ENCODE data around the gene GNAI3.

GNAI3 gene

DNA sequence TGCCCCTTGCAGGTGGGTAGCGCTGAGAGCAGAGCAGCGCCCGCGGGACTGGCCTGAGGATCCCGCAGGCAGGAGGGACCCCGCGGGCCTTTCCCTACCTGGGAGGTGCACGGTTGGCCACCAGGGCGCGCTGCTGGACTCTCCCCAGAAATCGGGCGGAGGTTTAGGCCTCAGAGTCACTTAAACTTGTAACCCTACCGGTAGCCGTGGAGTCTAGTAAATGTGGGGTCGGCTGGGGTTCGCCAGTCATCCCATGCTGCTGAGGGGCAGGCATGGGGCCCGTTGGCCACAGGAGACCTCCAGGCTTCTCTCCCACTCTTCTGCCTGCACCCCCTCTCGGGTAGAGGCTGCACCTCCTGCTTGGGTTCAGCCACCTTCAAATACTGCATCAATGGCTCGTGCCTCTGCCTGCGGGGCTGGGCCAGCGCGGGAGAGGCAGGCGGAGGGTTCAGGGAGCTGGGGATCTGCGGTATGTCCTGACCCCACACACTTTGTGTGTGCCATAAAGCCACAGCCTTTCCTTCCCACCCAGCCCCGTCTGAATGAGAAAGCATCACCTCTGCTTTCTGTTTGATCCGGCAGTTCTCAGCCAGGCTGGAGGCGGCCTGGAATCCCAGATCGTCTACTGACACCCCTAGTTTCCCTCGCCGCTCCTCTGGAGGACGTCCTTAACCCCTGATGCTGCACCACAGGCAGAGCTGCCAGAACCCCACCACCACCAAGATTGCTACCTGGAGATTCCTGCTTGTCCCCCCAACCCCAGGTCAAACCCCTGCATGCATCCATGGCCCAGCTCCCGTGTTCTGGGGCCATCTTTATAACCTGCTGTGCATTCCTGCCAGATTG, 95.2 kb downstream of the GNAI3 start:
- peak; percentile 49 for DNase-seq (ENCODE audit: low read depth)
- TF ChIP-seq, protein P1, sequence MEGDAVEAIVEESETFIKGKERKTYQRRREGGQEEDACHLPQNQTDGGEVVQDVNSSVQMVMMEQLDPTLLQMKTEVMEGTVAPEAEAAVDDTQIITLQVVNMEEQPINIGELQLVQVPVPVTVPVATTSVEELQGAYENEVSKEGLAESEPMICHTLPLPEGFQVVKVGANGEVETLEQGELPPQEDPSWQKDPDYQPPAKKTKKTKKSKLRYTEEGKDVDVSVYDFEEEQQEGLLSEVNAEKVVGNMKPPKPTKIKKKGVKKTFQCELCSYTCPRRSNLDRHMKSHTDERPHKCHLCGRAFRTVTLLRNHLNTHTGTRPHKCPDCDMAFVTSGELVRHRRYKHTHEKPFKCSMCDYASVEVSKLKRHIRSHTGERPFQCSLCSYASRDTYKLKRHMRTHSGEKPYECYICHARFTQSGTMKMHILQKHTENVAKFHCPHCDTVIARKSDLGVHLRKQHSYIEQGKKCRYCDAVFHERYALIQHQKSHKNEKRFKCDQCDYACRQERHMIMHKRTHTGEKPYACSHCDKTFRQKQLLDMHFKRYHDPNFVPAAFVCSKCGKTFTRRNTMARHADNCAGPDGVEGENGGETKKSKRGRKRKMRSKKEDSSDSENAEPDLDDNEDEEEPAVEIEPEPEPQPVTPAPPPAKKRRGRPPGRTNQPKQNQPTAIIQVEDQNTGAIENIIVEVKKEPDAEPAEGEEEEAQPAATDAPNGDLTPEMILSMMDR (IDR thresholded peaks at IDR 0.05; ENCODE audit: low read depth, low read length, missing control alignments) = peak; percentile 90
- no peak overlapping the region for H3K4me3 ChIP-seq (ENCODE audit: low read depth, low read length)

DNA sequence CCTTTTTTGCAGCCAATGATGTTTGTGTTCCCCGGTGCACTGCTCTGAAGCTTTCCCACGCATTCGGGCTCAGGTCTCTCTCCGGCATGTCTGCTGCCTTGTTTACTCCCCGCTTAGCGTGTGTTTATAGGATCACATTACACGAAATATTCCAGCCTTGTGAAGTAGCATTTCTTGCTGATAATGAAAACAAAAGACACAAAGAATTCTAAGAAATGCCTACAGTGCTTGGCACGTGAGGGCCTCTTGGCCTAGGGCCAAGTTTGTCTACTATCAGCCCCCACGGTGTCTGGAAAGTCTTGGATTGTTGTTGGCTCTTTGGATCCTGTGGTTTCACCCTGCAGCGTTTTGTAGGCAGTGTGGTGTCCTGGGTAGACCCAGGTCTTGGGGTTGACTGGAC, 96.3 kb downstream of the GNAI3 start:
- DNase-seq (ENCODE audit: low read depth) = no peak
- no peak overlapping the region for H3K4me3 ChIP-seq (ENCODE audit: low read depth, low read length)
- TF ChIP-seq, protein P1 (IDR thresholded peaks at IDR 0.05; ENCODE audit: low read depth, low read length, missing control alignments) = no peak

DNA sequence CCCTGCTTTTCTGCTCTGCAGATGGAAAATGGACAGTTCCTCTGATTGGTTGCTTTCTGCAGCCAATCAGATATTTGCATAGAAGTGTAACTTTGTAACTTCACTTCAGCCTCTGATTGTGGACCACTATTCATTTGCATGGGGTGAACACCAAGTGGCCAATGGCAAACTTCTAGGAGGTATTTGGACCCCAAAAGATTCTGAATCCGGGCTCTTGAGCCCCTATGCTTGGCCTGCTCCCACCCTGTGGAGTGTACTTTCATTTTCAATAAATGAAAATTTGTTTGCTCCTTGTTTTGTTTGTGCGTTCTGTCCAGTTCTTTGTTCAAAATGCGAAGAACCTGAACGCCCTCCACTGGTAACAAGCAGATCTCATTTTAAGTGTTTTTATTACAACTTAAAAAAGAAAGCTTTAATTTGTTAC, 101.1 kb downstream of the GNAI3 start:
- H3K4me3 ChIP-seq (ENCODE audit: low read depth, low read length) = no peak overlapping the region; the same call in 1 of the 2 replicates
- no peak for DNase-seq (ENCODE audit: low read depth)
- TF ChIP-seq, protein P1 (IDR thresholded peaks at IDR 0.05; ENCODE audit: low read depth, low read length, missing control alignments) = peak; percentile 12

- no peak overlapping the region for H3K4me3 ChIP-seq (ENCODE audit: low read depth, low read length)
- no peak for DNase-seq (ENCODE audit: low read depth)
- TF ChIP-seq, protein P1 (IDR thresholded peaks at IDR 0.05; ENCODE audit: low read depth, low read length, missing control alignments) = no peak
Measured at GRCh38 chr1:109650609-109651008, 102.2 kb downstream of the GNAI3 start.

DNA sequence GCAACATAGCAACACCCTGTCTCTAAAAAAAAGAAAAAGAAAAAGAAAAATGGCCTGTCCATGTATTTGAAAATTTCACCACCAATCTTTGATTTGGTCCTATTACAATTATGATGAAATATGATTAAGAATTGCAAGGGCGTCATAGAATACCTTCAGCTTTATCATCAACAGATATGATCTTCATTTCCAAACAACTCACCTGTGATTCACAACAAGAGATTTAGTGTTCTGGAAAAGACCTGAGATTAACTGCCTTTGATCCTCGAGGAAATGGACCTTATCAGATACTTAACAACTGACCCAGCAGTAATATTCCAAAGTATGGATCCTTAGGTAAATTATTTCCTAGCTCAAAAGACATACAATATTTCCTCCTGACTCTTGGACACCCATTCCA, 104.0 kb downstream of the GNAI3 start:
- H3K4me3 ChIP-seq (ENCODE audit: low read depth, low read length) = no peak overlapping the region
- DNase-seq (ENCODE audit: low read depth) = no peak
- TF ChIP-seq, protein P1 (IDR thresholded peaks at IDR 0.05; ENCODE audit: low read depth, low read length, missing control alignments) = no peak

GRCh38 chr1:109653306-109653705, 104.9 kb downstream of the GNAI3 start:
- TF ChIP-seq, protein P1 (IDR thresholded peaks at IDR 0.05; ENCODE audit: low read depth, low read length, missing control alignments) = no peak
- DNase-seq (ENCODE audit: low read depth) = no peak
- H3K4me3 ChIP-seq (ENCODE audit: low read depth, low read length) = no peak overlapping the region

DNA sequence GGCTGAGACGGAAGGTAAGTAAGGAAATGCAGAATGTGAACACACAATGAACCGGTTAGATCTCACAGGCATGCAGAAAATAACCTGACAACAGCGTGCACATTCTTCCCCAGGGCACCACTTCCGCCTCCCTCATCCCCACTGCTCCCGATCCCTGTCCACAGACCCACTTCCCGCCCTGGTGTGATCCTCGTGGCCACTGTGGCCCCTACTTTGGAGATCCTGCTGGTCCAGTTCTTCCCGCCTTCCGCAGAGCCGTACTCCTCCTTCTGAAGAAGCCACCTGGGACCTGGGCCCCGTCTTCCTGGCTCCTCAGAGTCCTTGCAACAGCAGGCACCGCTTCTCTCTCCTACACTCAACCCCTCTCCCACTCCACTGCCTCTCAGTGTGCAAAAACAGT, 106.1 kb downstream of the GNAI3 start:
- no peak for DNase-seq (ENCODE audit: low read depth)
- no peak overlapping the region for H3K4me3 ChIP-seq (ENCODE audit: low read depth, low read length)
- TF ChIP-seq, protein P1 (IDR thresholded peaks at IDR 0.05; ENCODE audit: low read depth, low read length, missing control alignments) = no peak

All from GM12864 (cell line).